Effector CD8-positive, alpha-beta T cell (primary cell): ENCODE results near the gene C1orf105.

ENCODE experiments used
- DNase-seq: peaks from one replicate; lab custom pipeline; 2025; lab: John Stamatoyannopoulos, UW

The C1orf105 gene

DNA sequence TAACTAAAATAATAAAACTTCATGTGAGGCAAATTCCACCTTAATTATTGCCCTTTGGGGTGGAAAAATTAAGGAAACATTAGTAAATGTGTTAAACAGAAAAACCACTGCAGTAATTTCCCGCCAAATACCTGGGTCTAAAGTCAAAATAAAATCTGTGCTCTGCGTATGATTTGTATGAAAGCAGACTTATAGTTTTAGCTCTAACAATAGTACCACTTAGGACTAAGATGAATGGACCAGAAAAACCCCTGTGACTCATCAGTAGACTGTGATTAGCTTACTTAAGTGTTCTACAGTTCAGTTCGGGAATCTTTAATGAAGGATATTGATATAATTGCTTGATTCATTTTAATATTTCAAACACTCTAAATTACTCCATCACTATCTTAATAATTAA, 23.3 kb upstream of the C1orf105 start:
- DNase-seq: no peak

DNA sequence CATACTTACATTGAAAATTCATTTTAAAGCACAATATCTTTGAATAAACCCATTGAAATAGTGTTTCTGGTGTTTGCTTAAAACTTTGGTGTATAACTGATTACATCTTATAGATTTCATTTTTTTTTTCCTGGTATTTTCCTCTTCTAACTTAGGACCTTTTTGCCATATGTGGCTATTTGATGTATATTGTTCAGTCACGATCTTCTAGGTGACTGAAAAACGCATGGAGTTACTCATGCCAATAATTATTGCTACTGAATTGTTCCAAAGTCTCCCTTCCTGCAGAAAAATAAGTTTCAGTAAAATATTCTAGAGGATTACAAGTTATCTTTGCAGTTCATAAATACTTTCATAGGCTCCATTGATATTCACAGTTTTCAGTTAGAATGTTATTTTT, 22.9 kb upstream of the C1orf105 start:
- no peak for DNase-seq

DNA sequence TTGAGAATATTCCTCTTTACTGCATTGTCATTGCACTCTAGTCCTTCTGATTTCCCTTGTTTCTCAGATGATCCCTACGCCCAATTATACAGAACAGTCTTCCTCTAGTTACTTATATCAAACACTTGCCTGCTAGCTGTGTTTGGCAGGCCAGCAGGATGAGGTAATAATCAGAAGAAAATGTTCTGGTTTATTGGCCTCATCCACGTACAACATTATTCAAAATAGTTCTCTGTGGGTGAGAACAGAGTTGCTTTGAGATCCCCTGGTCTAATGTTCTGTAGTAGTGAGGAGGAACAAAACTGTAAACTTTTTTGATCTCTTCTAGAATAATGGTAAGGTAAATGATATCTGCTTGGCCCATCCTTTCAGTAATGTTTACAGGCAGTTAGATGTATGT, 22.3 kb upstream of the C1orf105 start:
- no peak for DNase-seq

DNA sequence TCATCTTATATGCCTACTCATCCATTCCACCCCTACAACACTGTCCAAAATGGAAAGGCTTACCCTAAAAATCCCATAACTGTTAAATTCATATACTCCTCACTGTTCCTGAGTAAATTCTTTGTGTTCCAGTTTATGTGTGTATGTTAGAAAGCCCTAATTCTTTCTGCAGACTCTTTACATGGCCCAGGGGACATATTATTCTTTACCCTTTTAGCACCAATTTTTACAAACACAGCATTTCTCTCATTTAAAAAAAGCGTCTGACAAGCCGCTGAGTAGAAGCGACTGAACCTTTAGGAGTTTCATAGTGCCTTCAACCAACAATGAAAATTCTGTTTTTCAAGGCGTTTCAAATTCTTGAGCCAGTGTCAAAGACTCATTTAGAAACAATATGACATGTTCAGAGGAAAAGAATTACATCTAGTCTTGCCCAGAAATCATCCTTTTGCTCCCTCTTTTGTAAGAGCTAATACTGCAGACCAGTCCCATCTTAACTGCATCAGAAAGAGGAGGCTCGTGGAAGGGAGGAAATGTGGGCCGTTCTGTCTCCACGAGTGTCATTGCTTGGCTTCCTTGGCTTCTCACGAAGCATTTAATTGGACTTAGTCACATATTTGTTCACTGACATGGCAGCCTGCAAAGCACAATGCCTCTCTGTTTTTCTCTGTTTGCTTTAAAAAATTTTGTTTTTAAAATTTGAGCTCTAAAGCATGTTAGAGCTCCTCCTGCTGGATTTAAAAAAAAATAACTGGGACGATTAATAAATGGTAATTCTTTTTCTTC, 21.3 kb upstream of the C1orf105 start:
- no peak for DNase-seq

DNA sequence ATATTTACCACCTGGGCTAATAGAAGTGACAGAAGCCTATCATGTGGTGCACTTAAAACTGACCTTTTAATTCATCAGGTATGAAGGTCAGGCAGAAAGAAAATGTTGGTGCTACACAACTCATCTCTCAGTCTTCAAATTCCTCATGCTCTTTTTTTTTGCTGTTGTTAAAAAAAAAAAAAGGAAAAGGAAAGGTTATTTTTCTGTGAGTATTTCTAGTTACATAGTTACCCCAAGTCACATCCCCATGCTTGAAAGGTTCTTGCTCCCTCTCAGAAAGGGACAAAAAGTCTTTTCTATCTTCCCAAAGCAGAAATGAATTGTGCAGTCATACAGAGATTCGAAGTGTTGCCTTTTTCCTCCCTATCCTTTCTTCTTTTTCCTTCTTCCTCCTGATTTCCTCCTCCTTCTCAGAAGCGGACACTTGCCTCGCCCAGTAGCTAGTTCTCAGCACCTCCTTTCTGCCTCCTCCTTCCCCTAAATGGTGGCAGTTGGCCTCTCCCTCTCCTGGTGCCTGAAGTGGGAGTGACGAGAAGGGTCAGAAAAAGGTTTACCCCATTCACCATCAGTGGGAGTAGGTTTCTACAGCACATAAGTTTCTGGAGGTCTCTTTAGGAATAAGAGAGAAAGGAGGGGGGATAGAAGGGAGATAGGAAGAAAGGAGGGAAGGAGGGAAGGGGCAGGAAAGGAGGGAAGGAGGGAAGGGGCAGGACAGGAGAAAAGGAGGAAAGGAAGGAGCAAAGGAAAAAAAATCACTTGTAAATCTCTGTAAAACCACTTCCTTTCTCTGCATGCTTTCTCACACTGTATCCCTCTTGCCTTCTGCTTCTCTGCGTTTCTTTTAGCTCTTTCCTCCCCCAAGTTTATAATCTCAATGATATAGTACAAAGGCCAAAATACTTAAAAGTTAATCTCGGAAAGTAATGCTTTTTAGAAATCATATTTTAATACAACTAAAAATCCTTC, 20.4 kb upstream of the C1orf105 start:
- no peak for DNase-seq

DNA sequence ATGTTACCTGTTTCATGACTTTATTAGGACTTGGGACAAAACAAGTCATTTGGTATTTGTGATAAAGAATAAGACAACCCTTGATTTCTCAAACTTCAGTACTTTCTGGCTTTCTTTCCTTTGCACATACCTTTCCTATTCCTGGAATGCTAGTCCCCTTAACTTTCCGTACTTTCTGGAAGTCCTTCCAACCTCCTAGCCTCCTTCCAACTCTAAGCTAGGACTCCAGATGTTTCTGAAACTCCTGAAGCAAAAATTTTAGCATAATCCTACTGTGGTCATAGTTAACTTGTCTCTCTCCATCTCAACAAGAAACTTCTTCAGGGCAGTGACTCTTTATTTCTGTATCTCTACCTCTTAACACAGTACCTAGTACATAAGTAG, 19.8 kb upstream of the C1orf105 start:
- DNase-seq: no peak

DNA sequence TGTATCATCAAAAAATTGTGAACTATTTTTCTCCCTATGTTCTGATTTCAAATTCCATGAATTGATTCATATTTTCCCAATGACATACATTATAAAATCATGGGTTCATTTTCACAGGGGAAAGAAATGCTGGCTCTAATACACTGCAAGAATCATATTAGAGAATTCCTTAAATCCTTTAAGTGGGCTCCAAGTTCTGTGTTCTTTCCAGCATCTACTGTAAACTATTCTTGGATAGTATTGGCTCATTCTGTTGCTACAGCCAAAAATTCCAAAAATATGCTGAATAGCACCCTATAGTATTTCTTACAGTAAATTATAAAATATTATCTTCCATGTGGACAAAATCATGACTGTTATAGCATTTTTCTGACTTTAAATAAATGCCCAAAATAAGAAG, 19.0 kb upstream of the C1orf105 start:
- no peak for DNase-seq

DNA sequence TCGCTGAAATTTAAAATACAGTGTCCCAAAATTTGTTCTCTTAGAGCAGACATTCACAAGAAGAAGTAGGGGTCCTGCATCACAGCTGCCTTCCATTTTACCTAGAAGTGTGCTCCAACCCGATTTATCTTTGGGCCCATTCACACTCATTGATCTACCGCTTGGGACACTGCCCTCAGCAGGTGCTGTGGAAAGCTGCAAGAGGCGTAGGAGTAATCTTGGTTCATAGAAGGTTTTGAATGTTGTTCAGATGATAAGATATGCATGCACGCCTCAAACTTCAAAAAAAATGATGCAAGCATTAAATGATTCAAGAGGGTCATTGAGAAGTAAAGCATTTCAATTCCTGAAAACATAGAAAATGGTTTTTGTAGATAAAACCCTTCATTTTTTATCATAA, 18.6 kb upstream of the C1orf105 start:
- no peak for DNase-seq

DNA sequence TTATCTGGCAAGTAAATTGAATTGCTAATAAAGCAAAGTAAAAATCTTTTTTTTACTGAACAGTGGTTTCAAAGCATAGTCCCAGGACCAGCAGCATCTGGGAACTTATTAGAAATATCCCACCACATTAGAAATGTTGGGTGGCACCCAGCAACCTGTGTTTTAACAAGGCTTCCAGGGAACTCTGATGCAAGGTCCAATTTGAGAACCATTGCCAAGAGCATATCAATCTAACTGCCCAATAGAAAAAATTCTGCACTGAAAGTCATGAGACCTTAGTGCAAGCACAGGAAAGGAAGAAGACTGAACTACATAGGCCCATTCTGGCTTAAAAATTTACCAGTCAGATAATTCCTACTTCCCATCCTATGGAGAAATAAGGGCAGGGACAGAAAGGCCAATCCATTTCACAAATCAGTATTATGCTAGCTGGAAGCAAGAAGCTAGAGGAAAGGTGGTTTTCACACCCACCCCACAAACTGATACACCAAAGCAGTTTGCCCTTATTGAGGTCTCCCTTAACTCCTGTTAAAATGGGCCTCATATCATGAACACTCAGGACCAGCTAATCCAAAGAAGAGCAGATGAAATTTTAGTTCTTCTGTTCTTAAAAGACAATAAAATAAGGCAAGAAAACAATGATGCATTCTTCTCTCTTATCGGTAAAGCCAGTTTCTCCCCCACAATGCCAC, 17.5 kb upstream of the C1orf105 start:
- DNase-seq: no peak

DNA sequence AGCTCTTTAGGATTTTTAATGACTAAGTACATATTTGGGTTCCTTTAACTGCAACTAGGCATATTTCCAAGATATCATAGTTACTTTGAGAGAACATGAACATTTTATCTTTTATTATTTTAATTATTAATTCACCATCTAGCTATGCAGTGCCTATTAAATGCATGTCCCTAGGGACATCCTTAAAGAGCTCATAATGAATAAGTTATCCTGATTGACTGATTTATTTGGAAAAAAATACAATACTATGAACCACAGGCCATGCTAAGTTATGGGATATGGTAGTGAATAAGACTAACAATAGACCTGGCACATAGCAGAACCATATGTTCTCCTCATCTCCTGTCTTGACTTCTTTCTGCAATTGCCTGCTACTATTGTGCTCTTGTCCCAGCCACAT, 16.4 kb upstream of the C1orf105 start:
- DNase-seq: no peak

DNA sequence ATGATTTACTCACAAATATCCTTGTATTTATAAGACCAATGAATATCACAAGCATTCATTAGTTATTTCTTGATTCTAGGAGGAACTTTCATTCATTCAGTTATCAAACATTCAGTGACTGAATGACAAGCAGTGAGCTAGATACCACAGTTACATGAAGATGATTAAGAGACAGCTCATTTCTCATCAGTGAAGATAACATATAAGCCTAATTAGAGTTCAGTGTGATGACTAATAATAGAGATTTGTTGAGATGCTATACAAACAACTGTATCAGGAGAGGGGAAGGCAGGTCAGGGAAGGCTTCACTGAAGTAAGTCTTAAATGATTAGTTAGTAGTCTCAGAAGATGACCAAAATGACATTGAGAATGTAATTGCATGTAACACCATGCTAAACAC, 14.6 kb upstream of the C1orf105 start:
- no peak for DNase-seq

DNA sequence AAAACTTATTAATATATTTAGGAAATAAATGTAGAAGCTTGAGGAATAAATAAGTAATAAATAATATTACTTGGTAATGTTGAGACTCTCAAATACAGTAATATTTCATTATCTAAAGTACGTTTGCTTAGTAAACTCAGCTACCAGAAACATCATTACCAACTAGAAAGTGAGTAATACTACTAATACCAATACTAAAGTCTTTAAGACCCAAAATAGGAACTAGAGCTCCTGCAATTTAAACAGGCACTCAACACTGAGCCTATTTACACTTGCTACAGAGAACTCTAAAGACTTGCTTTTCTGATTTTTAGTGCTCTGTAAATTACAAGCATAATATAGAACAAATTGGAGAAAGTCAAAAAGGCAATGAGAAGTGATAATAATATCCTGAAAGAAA, 13.5 kb upstream of the C1orf105 start:
- no peak for DNase-seq

DNA sequence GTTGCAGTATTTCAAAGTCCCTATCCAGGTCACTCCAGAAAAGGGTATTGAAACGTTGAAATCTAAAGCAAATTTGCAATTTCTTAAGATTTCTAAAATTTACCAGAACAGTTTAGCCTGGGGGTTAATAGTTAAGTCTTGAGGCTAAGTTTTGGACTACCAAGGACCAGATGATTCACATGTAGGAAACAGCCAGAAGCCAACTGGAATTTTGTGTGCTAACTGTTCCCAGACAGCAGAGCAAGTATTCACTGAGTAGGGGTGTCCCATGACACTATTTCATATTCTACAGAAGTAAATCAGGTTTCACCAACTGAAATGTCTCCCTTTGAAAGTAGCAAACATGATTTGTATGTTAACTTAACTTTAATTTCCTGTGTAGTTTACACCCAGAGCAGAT, 11.5 kb upstream of the C1orf105 start:
- no peak for DNase-seq

DNA sequence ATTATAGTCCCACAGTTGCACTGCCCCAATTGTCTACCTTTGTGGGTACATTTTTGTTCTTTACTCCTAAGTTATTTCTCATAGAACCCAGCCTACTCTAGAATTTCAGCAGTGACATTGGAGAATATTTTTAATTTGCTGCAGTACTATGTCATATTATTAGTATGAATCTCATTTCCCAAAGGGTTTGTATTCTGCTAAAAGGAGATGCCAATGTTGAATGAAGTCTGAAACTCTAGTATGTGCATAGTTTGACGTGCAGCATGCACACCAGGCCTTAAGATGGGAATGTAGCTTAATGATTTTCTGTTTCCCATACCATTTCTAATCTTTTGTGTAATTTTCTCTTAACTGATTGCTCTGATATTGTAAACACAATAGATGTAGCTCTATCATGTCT, 10.5 kb upstream of the C1orf105 start:
- no peak for DNase-seq

DNA sequence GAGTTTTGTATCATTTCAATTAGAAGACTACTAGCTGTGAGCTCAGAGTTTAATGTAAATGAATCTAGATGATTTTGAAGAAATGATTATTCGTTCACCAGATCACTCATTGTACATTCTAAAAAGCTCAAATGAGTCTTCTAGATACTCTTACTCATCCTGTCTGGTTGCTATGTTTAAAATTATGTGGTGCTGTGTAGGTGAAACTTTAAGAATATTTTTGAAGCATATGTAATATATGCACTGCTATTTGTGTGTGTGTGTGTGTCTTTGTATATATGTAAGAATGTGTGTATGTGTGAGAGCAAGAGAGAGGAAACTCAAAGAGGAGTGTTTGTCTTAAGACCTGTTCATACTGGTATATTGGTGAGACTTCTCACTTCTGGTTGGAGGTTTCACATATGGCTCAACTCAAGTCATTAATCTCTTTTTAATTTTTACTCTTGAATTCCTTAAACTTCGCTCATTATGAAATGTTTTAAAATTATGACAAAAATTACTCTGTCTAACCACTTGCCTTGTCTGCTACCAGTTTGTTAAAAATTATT, 8.6 kb upstream of the C1orf105 start:
- no peak for DNase-seq

DNA sequence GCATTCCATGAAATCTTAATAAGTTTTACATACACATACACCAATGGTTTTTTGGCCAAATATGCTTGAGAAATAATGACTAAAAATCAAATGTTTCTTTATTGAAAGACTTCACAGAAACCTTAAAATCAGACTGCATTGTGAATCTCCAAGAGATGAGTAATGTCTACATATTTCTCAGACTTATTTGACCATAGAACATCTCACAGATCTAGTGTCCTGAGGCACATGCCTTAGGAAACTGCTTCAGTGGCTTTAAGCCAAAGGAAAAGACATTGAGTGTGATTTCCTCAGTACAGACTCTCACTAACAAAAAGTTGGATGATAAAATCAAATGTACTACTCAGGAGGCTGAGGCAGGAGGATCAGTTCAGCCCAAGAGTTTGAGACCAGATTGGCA, 6.2 kb upstream of the C1orf105 start:
- DNase-seq: no peak

DNA sequence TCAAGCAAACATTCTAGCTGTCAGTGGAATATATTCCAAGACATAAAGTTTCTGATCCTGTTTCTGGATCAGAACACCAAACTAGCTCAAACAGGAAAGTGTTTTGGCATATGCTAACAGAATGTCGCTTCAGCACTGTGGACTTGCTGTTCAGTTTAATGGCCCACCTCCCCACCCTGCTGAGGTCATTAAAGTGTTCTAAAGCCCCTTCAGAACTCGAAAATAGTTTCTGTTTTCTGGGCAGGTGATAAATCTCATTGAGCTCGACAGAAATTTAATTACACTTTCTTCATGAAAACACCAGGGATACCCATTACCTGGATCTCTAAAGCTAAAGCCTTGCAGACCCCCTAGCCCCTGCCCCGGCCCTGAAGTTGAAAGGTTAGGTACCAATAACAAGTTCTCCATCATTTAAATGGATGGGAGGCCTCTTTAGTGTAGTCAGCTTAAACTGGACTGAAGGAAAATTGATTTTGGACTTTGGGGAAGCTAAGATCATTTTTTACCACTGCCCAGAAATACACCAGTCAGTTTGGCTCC, 3.9 kb upstream of the C1orf105 start:
- no peak for DNase-seq

DNA sequence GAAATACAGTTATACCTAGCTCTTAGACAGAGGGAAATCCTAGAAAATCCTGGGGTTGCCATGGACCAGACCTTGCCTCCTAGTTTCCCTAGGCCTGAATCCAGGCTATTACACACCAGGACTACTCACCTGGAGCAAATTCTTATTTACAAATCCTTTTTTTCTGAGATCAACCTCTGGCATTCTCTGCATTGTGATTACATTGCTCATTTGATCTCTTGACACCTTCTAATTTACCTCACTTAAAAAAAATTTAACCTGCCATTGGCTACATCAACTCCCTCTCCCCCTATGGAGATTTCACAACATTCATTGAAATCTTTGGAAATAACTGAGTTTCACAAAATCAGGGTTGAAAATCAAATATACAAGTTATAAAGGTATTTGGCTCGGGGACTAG, 2.9 kb upstream of the C1orf105 start:
- DNase-seq: no peak

DNA sequence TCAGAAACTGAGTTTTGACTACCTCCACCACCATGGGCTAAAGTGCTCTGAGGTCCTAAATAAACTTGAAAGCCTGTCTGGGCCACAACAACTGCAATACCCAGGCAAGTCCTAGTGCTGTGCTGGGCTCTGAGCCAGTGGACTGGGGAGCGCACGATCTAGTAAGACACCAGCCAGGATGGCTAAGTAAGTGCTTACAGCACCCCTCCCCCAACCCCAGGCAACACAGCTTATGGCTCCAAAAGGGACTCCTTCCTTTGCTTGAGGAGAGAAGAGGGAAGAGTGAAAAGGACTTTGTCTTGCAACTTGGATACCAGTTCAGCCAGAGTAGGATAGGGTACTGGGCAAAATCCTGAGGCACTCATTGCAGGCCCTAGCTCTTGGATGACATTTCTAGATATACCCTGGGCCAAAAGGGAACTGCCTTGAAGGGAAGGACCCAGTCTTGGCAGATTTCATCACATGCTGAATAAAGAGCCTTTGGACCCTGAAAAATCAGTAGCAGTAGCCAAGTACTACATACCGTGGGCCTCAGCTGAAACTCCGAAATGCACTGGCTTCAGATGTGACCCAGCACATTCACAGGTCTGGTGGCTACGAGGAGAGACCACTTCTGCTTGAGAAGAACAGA, 1.6 kb downstream of the C1orf105 start:
- no peak for DNase-seq

DNA sequence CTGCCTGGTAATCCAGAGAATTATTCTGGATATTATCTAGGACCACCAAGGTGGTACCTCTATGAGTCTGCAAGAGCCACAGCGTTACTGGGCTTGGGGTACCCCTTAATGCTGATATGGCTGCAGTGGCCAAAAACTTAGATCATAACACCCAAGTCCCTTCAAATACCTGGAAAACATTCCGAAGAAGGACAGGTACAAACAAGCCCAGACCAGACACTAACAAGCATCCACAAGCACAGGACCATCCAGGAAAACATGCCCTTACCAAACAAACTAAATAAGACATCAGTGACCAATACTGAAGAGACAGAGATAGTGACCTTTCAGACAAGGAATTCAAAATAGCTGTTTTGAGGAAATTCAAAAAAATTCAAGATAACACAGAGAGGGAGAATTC, 2.9 kb downstream of the C1orf105 start:
- no peak for DNase-seq

DNA sequence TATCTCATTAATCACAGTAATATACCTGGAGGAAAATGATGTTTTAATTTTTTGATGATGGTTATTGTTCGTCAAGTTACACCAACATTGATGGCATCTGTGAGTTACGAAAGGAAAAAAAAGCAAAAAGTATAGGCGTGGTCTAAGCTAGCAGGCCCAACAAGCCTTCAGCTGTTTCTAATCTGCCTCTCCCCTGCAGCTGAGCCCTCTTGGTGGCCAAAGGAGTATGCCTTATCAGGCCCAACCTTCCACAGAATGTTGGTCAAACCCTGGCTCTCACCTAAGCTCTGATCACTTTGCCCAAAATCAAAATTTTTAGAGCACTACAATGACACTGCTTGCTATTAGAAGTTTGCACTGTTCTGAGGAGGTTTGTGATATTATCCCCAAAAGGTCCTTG, 4.9 kb downstream of the C1orf105 start:
- DNase-seq: no peak

DNA sequence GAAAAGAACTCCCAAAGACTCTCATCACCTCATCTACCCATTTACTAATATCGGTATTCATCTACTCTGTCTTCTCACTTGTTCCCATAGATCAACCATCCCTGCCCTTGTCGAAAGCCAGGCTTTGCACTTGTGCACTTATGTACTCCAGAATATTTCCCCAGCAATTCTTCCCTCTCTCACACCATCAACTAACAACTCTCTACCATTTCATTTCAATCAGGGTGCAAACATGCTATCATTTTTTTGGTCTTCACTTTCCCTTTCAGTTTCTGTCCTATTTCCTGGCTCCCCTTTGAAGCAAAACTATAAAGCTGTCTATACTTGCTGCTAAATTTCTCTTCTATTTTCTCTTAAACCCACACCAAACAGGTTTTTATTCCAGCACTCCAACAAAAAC, 6.7 kb downstream of the C1orf105 start:
- DNase-seq: no peak
